ENCODE measurements around the gene IL17REL.

The IL17REL gene

DNA sequence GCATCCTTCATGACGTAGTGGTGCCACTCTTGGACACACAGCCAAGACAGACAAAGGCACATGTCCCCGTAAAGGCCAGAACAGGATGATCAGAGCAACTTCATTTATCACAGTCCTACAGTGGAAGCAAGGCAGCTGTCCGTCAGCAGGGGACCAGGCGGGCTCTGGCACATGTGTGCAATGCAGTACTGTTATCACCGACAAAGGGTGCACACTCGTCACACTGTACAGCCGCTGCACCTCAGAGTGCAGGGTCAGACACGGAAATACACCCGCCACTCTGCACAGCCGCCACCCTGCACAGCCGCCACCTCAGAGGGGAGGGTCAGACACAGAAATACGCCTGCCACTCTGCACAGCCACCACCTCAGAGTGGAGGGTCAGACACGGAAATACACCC lies 13.4 kb upstream of the IL17REL start:
- no peaks in the 10 kb centered on the region for H3K27me3 ChIP-seq (ENCODE audit: insufficient read depth, low read length, poor library complexity, severe bottlenecking)
- H3K79me2 ChIP-seq (ENCODE audit: insufficient read depth, low read length) = no peaks in the 10 kb centered on the region
- H2AFZ ChIP-seq (ENCODE audit: low read length) = no peak overlapping the region
- no peak overlapping the region for H3K9ac ChIP-seq (ENCODE audit: low read depth, low read length, poor library complexity, severe bottlenecking)
- H3K4me3 ChIP-seq (ENCODE audit: low read length, poor library complexity, severe bottlenecking) = no peak overlapping the region
- no peaks in the 10 kb centered on the region for H4K20me1 ChIP-seq (ENCODE audit: insufficient read depth, low read length, poor library complexity, severe bottlenecking)
- TF ChIP-seq EZH2phosphoT487 (IDR thresholded peaks at IDR 0.05; ENCODE audit: borderline replicate concordance) = no peak
- TF ChIP-seq, protein P1, sequence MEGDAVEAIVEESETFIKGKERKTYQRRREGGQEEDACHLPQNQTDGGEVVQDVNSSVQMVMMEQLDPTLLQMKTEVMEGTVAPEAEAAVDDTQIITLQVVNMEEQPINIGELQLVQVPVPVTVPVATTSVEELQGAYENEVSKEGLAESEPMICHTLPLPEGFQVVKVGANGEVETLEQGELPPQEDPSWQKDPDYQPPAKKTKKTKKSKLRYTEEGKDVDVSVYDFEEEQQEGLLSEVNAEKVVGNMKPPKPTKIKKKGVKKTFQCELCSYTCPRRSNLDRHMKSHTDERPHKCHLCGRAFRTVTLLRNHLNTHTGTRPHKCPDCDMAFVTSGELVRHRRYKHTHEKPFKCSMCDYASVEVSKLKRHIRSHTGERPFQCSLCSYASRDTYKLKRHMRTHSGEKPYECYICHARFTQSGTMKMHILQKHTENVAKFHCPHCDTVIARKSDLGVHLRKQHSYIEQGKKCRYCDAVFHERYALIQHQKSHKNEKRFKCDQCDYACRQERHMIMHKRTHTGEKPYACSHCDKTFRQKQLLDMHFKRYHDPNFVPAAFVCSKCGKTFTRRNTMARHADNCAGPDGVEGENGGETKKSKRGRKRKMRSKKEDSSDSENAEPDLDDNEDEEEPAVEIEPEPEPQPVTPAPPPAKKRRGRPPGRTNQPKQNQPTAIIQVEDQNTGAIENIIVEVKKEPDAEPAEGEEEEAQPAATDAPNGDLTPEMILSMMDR (conservative IDR thresholded peaks at IDR 0.05; ENCODE audit: low read length) = no peak
- no peaks in the 10 kb centered on the region for H3K9me2 ChIP-seq (replicated peaks; ENCODE audit: low read depth, low read length)
- H3K36me3 ChIP-seq (ENCODE audit: insufficient read depth, low read length) = no peaks in the 10 kb centered on the region
- H3F3A ChIP-seq (ENCODE audit: low read depth) = no peaks in the 10 kb centered on the region
- H3K9me3 ChIP-seq (ENCODE audit: insufficient read depth, low read depth, low read length) = no peaks in the 10 kb centered on the region
- H3K4me2 ChIP-seq (ENCODE audit: low read depth, low read length, poor library complexity, severe bottlenecking) = no peak overlapping the region
- H3K4me1 ChIP-seq (ENCODE audit: insufficient read depth, low read length, poor library complexity, severe bottlenecking) = no peaks in the 10 kb centered on the region

DNA sequence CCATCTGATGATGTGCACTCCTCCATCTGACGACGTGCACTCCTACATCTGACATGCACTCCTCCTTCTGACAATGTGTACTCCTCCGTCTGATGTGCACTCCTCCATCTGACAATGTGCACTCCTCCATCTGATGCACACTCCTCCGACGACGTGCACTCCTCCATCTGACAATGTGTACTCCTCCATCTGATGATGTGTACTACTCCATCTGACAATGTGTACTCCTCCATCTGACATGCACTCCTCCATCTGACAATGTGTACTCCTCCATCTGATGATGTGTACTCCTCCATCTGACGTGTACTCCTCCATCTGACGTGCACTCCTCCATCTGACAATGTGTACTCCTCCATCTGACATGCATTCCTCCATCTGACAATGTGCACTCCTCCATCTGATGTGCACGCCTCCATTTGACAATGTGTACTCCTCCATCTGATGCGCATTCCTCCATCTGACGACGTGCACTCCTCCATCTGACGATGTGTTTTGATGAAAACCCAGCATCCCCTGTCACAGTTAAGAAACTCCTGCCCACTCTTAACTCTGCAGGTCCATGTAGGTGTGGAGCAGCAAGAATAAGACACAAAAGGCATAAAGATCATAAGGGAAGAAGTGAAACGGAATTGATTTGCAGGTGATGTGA lies 9.7 kb upstream of the IL17REL start:
- Histone ChIP-seq H3F3A (ENCODE audit: low read depth) (no peaks in the 10 kb centered on the region; the same call in 1 of the 2 replicates), H3K9me3 (ENCODE audit: insufficient read depth, low read depth, low read length) (no peaks in the 10 kb centered on the region), H4K20me1 (ENCODE audit: insufficient read depth, low read length, poor library complexity, severe bottlenecking) (no peaks in the 10 kb centered on the region), H3K9ac (ENCODE audit: low read depth, low read length, poor library complexity, severe bottlenecking) (no peak overlapping the region), H3K4me2 (ENCODE audit: low read depth, low read length, poor library complexity, severe bottlenecking) (no peak overlapping the region), H3K79me2 (ENCODE audit: insufficient read depth, low read length) (no peaks in the 10 kb centered on the region), H2AFZ (ENCODE audit: low read length) (no peak overlapping the region), H3K27me3 (ENCODE audit: insufficient read depth, low read length, poor library complexity, severe bottlenecking) (no peaks in the 10 kb centered on the region), H3K9me2 (replicated peaks; ENCODE audit: low read depth, low read length) (no peaks in the 10 kb centered on the region), H3K36me3 (ENCODE audit: insufficient read depth, low read length) (no peaks in the 10 kb centered on the region), H3K4me1 (ENCODE audit: insufficient read depth, low read length, poor library complexity, severe bottlenecking) (peaks cover 9% of the 10 kb centered on the region), H3K4me3 (ENCODE audit: low read length, poor library complexity, severe bottlenecking) (no peak overlapping the region)
- no peak for TF ChIP-seq EZH2phosphoT487 (IDR thresholded peaks at IDR 0.05; ENCODE audit: borderline replicate concordance)
- TF ChIP-seq, protein P1 (conservative IDR thresholded peaks at IDR 0.05; ENCODE audit: low read length) = no peak

DNA sequence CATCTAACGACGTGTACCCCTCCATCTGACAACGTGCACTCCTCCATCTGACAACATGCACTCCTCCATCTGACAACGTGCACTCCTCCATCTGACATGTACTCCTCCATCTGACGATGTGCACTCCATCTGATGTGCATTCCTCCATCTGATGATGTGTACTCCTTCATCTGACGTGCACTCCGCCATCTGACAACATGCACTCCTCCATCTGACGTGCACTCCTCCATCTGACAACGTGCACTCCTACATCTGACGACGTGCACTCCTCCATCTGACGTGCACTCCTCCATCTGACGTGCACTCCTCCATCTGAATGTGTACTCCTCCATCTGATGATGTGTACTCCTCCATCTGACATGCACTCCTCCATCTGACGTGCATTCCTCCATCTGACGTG lies 8.0 kb upstream of the IL17REL start:
- H3K9ac ChIP-seq (ENCODE audit: low read depth, low read length, poor library complexity, severe bottlenecking) = no peak overlapping the region
- H3K27me3 ChIP-seq (ENCODE audit: insufficient read depth, low read length, poor library complexity, severe bottlenecking) = no peaks in the 10 kb centered on the region
- H3K79me2 ChIP-seq (ENCODE audit: insufficient read depth, low read length) = no peaks in the 10 kb centered on the region
- no peaks in the 10 kb centered on the region for H3K9me3 ChIP-seq (ENCODE audit: insufficient read depth, low read depth, low read length)
- no peak overlapping the region for H3K4me2 ChIP-seq (ENCODE audit: low read depth, low read length, poor library complexity, severe bottlenecking)
- no peaks in the 10 kb centered on the region for H3K9me2 ChIP-seq (replicated peaks; ENCODE audit: low read depth, low read length)
- no peaks in the 10 kb centered on the region for H3K36me3 ChIP-seq (ENCODE audit: insufficient read depth, low read length)
- H3K4me3 ChIP-seq (ENCODE audit: low read length, poor library complexity, severe bottlenecking) = no peak overlapping the region
- H4K20me1 ChIP-seq (ENCODE audit: insufficient read depth, low read length, poor library complexity, severe bottlenecking) = no peaks in the 10 kb centered on the region
- H2AFZ ChIP-seq (ENCODE audit: low read length) = no peak overlapping the region
- peaks cover 9% of the 10 kb centered on the region for H3K4me1 ChIP-seq (ENCODE audit: insufficient read depth, low read length, poor library complexity, severe bottlenecking)
- no peak for TF ChIP-seq EZH2phosphoT487 (IDR thresholded peaks at IDR 0.05; ENCODE audit: borderline replicate concordance)
- TF ChIP-seq, protein P1 (conservative IDR thresholded peaks at IDR 0.05; ENCODE audit: low read length) = no peak
- no peaks in the 10 kb centered on the region; the same call in 1 of the 2 replicates for H3F3A ChIP-seq (ENCODE audit: low read depth)
